Activated CD4-positive, CD25-positive, alpha-beta regulatory T cell treated with anti-CD3 and anti-CD28 coated beads, Interleukin-2, amount 50 U/mL, for 16 hours (primary cell): ENCODE data around the gene ABCA5.
"Not testable (repeated sequence)": the region's sequence is repeated elsewhere in the genome, so short reads cannot be mapped to it uniquely, and the experiment has no call there.

Source experiments
- DNase-seq: peaks from one replicate; pipeline ENCODE4 v3.0.0-alpha.2; 2020; ENCODE audit warnings: low read depth, low spot score

The ABCA5 gene

DNA sequence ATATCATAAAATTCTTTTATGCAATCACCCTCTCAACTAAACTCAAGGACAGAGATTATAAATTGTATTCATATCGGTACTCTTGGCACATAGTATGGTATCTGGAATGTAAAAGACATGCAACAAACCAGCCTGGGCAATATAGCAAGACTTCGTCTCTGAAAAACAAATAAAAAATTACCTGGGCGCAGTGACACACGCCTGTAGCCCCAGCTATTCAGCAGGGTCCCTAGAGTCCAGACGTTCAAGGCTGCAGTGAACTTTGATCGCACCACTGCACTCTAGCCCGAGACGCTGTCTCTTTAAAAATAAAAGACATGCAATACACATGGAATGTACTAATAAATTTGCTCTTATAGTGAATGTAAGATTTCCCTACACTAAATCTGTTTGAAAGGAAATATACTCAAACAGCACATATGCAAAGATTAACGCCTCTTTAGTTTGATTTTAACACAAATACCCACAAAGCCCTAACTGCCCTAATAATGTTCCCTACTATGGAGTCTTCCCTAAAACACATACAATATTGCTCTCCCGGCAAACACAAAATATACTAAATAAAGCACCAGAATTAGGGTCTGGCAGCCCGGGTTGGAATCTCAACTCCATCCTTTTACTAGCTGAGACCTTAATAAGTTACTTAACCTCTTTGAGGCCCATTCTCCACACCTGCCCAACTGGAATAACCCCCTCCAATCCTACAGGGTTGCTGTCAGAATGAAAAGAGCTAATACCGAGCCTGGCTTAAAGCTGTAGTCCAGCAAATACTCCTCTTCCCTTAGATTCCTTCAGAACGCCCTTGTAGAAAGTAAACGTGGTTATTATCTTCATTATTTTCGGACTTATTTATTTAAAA lies 1.2 kb downstream of the ABCA5 start:
- no peak for DNase-seq

DNA sequence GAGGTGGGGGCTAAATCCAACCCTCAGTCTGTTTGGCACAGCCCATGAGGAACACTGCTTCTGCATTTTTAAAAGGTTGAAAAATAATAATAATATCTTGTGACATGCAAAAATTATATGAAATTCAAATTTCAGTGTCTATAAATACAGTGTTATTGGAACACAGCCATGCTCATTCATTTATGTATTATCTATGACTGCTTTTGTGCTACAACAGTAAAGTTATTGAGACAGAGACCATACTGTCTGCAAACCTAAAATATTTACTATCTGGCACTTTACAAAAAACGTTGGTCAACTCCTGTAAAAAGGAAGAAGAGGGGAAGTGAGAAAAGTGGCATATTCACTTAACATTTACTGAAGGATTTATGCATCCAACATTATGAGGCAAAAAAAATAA lies 3.1 kb downstream of the ABCA5 start:
- no peak for DNase-seq

DNA sequence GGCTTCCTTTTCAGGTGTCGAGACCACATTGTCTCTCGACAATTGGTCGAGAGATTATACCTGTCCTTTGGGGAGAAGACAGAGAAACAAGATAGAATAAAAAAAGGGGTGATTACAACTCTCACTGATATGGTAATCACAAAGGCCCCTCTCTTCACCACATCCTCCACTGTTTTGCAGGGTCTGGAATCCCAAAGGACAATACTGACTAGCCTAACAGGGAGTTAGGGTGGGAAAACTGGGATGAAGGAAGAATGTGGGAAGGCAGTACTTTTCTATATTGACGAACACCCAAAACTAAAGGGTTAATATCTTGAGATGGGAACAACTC lies 6.1 kb downstream of the ABCA5 start:
- no peak for DNase-seq

DNA sequence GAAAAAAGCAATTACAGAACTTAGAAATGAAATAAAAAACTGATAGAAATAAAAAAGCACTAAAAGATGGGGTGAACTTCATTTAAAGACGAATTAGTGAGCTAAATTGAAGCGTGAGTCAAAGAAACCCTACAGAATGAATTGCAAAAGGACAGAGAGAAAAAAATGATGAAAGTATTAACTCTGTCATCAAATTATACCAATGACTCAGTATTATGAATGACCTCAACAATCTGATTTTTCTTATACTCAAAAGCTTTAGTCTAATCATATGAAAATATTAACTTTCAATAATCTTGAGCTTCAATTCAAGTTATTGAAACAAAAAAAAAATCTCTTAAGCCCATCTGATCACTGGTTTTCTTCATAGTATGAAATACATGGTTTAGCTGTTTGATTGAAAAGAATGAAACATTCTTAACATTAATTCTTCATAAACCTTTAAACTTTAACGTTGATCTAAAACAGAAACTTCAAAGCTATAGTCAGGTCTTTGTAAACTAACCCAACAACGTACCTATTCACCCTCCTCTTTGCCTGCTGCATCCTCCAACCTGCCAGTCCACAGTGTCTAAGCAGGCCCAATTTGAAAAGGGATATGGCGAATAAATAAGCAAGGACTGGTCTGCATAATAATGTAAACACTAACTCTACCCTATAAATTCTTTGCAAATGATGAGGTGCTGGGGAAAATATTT lies 6.6 kb downstream of the ABCA5 start:
- DNase-seq, result no peak

DNA sequence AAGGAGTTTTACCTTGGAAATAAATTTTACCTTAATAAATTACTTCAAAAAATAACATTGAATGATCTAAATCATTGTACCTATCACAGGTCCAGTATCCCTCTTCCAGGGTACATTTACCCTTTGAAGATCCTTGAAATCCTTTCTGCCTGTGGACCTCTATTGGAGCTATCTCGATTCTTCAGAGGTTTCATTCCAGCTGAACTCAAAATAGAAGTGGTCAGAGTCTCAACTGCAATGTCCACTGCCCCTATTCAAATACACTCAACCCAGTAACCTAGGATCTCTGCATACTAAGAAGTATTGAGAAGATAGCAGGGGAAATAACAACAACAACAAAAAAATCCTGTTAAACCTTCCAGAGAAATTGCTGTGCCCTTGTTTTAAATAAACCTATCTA lies 9.3 kb downstream of the ABCA5 start:
- DNase-seq, result no peak

DNA sequence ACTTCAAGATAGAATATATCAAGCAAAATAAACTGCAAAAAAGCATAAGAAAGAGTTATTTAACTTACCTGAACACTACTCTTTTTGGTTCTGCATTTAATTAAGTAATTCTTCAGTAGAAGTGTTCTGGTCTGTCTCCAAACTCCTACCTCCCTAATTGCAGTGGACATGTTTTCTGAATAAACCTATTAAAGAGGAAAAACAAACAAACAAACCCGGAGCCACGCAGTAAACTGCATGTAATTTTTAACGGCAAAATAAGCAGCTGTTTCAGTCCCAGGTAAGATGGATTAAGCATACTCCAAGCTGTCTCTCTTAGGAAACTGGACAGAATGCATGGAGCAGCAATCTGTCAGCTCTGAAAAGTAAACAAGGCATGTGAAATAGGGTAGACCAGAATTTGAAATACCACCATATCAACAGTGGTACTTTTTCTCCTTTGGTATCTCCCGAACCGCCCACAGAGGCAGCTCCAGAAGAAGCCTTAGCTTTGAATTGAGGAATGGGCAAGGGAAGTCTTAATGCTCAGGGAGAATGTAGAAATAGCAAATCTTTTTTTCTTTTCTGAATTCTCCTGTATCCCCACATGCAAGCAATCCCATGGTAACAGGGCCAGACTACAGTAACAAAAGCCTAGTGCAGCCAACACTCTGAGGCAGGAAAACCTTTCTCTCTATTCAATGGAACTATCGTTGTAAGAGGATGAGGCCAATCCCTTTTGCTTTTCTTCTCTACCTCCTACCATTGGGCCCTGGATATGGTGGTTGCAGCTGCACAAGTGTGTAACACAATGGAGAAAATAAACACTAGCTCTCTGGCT lies 12.5 kb downstream of the ABCA5 start:
- no peak for DNase-seq

DNA sequence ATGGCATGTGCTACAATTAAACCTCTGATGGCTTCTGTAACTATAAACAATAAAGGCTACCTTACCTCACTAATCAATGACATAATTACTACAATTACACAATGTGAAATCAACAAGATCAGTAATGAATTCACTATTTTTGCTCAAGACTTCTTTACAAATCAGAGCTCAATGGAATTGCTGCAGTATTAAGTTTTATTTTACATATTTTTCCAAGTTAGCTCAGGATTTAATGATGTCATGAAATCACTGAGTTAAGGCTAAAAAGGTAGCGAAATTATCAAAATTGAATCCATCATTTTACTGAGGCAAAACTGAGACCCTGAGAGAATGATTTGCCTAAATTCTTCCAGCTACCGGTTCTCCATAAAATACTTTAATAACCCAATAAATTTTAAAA lies 21.8 kb downstream of the ABCA5 start:
- DNase-seq, result no peak

DNA sequence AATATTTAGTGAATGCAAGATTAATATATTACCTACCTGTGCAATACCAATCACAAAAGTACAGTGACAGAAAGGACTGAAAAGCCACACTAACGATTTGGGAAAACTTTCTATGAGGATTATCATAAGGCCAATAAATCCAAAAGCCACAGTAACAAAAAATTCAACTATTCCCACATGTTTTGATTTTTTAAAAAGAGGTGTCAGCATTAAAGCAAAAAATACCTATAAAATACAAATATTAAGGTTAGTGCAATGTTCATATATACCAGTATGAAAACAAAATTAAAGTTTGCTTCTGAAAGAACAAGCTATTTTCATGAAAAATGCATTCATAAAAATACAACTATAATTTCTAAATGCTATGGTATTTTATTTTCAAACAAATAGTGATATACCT lies 24.3 kb downstream of the ABCA5 start:
- no peak for DNase-seq

DNA sequence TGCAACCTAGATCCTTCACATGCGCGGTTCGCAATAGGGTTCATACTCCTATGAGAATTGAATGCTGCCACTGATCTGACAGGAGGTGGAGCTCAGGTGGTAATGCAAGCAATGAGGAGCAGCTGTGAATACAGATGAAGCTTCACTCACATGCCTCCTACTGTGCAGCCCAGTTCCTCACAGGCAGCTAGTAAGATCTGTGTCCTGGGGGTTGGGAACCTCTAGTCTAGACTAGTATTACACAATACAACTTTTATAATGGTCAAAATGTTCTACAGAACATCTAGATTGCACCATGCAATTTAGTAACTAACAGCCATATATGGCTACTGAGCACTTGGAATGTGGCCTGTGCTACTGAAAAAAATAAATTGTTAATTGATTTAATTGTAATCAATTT lies 26.7 kb downstream of the ABCA5 start:
- DNase-seq, result no peak

DNA sequence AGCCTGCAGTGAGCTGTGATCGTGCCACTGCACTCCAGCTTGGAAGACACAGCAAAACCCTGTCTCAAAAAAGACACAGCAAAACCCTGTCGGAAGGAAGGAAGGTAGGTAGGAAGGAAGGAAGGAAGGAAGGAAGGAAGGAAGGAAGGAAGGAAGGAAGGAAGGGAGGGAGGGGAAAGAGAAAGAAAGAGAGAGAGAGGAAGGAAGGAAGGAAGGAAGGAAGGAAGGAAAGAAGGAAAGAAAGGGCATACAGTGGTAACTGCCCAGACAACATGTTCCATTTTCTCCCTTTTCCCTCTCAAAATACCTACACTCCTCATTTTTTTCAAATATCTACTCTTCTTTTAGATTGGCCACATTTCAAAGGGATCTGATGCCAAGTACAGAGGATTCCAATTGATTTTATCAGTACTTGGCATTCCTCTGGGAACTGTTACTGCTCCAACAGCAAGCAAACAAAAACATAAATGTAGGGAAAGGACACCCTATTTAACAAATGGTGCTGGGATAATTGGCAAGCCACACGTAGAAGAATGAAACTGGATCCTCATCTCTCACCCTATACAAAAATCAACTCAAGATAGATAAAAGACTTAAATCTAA lies 28.7 kb downstream of the ABCA5 start:
- not testable (repeated sequence) for DNase-seq

DNA sequence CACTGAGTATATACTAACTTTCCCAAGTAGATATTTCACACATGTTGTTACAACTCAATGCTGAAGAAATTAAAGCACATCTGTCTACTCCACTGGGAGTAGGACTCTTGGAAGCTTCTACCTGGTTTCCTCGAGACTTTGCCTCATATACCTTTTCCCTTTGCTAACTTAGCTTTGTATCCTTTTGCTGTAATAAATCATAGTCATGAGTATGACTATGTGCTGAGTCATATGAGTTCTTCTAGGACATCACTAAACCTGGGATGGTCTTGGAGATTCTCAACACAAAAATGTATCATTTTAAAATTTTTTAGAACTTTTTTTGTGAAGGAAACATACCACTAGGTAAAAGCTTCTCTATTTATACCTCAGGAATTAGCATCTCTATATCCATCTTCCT lies 39.8 kb downstream of the ABCA5 start:
- DNase-seq, result no peak

DNA sequence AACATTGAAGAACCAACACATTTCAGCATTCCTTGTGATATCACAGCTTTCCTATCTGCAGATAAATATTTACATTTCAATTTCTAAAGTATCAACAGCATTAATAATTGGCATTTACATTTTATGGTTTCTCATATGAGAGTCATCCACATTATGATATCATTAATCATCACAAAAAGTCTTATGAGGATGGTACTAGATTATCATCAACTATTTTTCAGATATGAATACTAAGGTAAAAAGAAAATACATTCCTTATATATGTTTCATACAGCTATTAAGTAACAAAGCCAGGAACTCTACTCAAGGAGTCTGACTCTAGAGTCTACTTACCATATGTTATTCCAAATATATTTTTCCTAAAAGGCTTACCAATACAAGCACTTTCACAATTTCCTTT lies 40.7 kb downstream of the ABCA5 start:
- DNase-seq, result no peak

DNA sequence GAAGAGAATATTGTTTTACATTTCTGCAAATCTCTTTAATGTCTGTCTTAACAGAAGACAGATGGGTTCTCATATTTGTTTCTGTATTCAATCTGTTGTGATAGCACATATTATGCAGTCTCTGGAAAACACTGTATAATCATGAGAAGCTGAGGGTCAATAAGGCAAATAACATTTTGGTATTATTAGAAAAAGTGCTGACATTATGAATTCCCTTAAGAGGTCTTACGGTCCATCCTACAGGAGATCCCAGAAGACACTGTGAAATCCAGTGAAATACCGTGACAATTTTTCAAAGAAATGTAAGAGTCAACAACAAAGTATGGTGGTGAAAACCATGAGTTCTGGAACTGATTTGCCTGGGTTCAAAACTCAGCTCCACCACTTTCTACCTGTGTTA lies 42.3 kb downstream of the ABCA5 start:
- no peak for DNase-seq

DNA sequence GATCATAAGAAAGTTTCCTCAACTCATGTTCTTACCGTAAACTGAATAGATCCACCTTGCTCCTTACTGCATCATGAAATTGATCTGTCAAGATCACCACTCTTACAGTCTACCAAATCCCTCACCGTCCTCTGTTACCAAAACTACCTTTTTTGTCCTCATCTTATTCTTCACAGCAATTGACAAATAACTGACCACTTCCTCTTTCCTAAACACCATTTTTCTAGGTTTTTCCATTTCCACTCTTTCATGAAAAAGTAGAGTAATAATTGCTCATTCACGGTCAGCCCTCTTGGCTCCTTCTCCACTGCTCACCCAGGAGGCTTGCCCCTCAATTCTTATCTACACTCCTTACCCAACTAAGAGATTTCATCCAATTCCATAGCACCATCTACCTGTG lies 44.9 kb downstream of the ABCA5 start:
- DNase-seq, result no peak

DNA sequence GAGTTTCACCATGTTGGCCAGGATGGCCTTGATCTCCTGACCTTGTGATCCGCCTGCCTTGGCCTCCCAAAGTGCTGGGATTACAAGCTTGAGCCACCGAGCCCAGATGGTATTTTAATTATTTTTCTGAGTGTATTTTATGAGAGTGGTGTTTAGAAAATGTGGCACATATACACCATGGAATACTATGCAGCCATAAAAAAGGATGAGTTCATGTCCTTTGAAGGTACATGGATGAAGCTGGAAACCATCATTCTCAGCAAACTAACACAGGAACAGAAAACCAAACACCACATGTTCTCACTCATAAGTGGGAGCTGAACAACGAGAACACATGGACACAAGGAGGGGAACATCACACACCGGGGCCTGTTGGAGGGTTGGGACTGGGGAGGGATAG lies 50.7 kb downstream of the ABCA5 start:
- not testable (repeated sequence) for DNase-seq

DNA sequence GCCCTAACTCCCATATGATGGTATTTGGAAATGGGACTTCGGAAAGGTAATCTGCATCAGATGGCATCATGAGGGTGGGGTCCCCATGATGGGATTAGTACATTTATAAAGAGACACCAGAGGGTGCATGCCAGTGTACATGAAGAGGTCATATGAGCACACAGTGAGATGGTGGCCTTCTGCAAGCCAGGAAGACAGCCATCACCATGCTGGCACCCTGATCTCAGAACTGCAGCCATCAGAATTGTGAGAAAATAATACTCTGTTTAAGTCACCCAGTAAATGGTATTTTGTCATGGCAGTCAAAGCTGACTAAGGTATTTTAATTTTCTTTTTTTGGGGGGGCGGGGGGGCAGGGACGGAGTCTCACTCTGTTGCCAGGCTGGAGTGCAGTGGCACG lies 51.2 kb downstream of the ABCA5 start:
- no peak for DNase-seq

DNA sequence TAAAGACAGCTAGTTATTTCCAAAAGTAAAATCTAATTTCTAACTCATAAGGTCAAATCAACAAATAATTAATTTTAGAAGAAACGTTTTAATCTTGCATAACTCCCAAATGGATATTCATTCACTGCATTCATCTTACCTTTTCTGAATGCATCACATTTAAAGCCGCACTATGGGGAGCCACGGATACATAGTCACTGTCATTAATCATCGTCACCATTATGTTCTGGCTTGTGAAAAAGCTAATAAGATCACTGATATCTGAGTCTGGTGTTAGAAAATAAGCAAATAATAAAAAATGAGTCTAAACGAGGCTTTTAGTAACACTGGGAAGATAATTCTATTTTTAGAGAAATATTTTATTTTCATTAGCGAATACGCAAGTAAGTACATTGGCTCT lies 55.9 kb downstream of the ABCA5 start:
- DNase-seq, result no peak

DNA sequence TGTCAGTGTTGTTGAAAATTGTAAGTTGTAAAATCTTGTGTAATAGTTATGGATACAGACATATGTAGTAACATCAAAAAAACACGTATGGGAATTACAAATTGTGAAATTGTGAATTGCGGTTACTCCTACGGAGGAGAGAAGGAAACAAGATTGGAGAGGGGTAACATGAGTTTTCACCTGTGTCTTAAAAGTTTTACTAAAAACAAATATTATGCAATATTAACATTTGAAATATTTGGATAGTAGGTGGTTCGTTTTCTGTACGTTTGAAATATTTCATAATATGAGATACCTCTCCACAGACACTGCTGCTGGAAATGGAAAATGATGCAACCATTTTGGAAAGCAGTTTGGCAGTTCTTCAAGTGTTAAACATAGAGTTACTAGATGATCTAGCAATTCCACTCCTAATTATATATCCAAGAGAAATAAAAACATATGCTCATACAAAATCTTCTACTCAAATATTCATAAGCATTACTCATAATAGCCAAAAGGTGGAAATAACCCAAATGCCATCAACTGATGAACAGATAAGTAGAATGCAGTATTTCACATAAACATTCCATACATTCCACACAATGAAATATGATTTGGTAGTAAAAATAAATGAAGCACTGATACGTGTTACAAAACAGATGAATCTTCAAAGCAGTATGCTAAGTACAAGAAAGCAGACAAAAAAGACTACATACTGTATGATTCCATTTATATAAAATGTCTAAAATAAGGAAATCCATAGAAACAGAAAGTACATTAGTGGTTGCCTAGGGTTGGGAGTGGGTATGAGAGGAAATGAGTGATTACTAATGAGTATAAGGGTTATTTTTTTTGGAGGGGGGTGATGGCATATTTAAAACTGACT lies 57.6 kb downstream of the ABCA5 start:
- no peak for DNase-seq

DNA sequence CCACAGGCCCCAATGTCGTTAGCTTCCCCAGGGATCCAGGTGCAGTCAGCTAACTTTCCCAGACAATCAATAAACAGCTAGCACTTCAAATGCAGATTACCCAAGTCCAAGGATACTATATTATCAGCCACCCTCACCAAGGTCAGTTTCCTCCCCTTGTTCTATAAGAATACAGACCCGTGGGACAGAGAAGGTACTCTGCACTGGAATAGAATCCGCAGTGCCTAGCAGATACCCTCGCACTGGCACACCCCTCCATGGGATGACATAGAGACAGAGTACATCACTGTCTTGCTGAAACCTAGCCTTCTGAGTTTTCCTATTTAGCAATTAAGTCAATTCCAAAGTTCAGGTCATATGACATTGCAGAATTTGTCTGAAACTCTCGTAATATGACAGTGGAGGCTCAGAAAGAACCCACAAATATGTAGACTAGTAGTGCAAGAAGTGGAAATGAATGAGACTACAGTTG lies 58.4 kb downstream of the ABCA5 start:
- no peak for DNase-seq

DNA sequence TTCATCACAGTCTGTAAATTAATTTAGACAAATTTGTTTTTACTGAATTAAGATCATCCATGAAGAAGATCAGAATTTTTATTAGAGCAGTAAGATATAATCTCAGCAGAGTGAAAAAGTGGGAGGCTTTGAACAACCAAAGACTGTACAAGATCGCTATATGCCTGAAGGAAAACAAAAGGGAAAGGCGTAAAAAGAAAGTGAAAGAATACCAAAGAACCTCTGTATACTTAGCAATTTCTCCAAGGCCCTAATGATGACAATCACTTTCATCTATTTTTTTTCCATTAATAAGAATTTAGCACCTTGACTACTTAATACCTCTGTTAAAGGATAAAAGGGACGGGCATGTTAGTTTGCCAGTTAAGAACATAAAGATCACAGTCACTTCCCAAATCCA lies 59.7 kb downstream of the ABCA5 start:
- DNase-seq, result no peak

DNA sequence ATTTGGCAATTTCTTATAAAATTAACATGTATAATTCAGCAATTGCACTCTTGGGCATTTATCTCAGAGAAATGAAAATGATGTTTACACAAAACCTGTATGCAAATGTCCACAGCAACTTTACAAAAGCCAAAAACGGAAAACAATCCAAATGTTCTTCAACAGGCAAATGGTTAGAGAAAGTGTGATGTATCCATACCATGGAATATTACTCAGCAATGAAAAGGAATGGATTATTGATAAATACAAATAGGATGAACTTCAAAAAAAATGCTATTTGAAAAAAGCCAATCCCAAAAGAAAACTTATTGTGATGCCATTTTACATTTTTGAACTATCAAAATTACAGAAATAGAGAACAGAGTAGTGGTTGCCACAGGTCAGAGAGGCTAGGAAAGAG lies 61.1 kb downstream of the ABCA5 start:
- no peak for DNase-seq
